Nephron progenitor cell (in vitro differentiated cells): Measurements from ENCODE around the gene RASGEF1C.

ENCODE experiments used
- DNase-seq: peaks from one replicate; pipeline ENCODE4 v3.0.0; 2021
- H3K27ac Mint-ChIP-seq: 2 replicates; pipeline ENCODE4 v1.8.0; 2021; ENCODE audit warnings: mild to moderate bottlenecking, moderate library complexity, mixed read lengths
- H3K27me3 Mint-ChIP-seq: 2 replicates; pipeline ENCODE4 v1.8.0; 2021; ENCODE audit warnings: mild to moderate bottlenecking, low read depth, mixed read lengths; ENCODE audit not compliant: poor library complexity
- H3K36me3 Mint-ChIP-seq: 2 replicates; pipeline ENCODE4 v1.8.0; 2021; ENCODE audit warnings: low read depth, mixed read lengths
- H3K4me1 Mint-ChIP-seq: 2 replicates; pipeline ENCODE4 v1.8.0; 2021; ENCODE audit warnings: mixed read lengths
- H3K4me3 Mint-ChIP-seq: 2 replicates; pipeline ENCODE4 v1.8.0; 2021; ENCODE audit warnings: mild to moderate bottlenecking, moderate library complexity, mixed read lengths
- H3K9me3 Mint-ChIP-seq: 2 replicates; pipeline ENCODE4 v1.8.0; 2021; ENCODE audit warnings: mild to moderate bottlenecking, moderate library complexity, mixed read lengths
- CTCF ChIP-seq: fragments of 200-600 bp; sonication (generic); IDR thresholded peaks from 2 replicates; pipeline ENCODE4 v1.5.0; 2021; ENCODE audit warnings: antibody characterized with exemption

RASGEF1C gene

DNA sequence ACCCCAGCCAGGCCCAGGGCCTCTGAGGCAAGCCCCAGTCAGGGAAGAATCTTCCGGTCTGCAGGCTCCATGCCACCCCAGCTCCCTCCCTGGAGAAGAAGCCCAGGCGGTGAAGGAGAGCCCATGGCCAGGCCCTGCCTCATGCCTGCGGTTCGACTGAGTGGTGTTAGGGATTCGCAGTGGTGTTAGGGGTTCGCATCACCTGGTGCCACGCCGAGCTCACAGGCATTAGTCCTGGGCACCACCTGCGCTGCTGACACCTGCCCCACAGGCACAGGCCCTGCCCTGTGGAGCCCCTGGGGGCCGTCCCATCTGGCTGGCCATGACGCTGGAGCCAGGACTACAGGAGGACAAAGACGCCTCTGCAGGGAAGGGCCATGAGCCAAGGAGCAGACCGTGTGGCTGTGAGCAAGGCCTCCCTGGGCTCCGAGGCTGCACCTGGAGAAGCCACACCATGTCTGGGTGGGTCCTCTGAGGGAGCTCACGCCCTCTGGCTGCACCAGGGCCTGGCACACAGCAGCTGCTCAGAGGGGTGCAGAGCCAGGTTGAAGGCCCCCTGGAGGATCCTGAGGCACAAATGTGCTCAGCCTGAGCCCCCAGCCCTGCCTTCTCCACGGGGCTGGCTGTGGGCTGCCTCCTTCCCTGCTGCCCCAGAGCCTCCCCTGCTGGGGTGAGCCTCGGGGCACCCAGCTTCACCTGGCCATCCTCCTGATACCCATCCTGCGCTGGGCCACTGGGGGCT, 109.8 kb downstream of the RASGEF1C start:
- H3K27ac Mint-ChIP-seq = no peak overlapping the region
- H3K4me1 Mint-ChIP-seq = peaks cover 8% of the 10 kb centered on the region
- H3K4me3 Mint-ChIP-seq = no peak overlapping the region
- H3K36me3 Mint-ChIP-seq = peaks cover 6% of the 10 kb centered on the region
- H3K27me3 Mint-ChIP-seq = peaks cover 21% of the 10 kb centered on the region
- no peak for TF ChIP-seq CTCF
- no peak for DNase-seq
- H3K9me3 Mint-ChIP-seq = peaks cover 16% of the 10 kb centered on the region

DNA sequence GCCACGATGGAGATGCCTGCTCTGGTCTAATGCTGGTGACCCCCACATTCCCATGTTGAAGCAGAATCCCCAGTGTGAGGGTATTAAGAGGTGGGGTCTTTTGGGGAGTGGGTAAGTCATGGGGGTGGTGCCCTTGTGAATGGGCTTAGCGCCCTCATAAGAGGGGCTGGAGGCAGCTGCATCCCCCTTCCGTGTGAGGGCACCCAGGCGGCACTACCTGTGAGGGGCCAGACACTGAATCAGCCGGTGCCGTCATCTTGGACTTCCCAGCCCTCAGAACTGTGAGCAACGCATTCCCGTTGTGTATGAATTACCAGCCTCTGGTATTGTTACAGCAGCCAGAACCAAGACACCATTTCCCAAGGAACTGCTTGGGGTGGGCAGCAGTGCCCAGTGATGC, 110.5 kb downstream of the RASGEF1C start:
- Mint-ChIP-seq H3K4me1 (peaks cover 12% of the 10 kb centered on the region), H3K4me3 (no peak overlapping the region), H3K27ac (no peak overlapping the region), H3K9me3 (peaks cover 14% of the 10 kb centered on the region), H3K36me3 (peaks cover 6% of the 10 kb centered on the region), H3K27me3 (peaks cover 21% of the 10 kb centered on the region)
- no peak for DNase-seq
- TF ChIP-seq CTCF = no peak

DNA sequence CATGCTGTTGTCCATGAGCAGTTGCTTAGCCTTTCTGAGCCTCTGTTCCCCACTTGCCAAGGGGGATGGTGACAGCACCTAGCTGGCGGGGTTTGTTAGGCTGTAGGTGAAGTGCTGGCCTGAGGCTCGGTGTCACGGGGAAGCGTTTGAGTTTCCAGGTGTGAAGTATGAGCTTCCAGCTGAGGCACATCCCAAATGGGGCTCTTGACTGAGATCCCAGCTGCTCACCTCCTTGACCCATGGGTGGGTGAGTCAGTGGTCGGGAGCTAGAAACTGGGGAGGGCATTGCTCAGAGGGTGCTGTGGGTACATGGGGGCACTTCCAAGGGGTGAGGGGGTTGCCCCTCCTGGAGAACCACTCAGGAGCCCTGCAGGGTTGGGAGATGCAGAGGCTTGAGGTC, 111.1 kb downstream of the RASGEF1C start:
- H3K9me3 Mint-ChIP-seq = peaks cover 10% of the 10 kb centered on the region
- H3K4me3 Mint-ChIP-seq = no peak overlapping the region
- H3K27ac Mint-ChIP-seq = no peak overlapping the region
- no peak for TF ChIP-seq CTCF
- peaks cover 17% of the 10 kb centered on the region for H3K27me3 Mint-ChIP-seq
- DNase-seq = no peak
- peaks cover 6% of the 10 kb centered on the region for H3K36me3 Mint-ChIP-seq
- H3K4me1 Mint-ChIP-seq = peaks cover 16% of the 10 kb centered on the region

GRCh38 chr5:180097163-180097894, 111.7 kb downstream of the RASGEF1C start:
- Mint-ChIP-seq H3K27me3 (peaks cover 14% of the 10 kb centered on the region), H3K27ac (no peak overlapping the region), H3K4me1 (peaks cover 18% of the 10 kb centered on the region), H3K4me3 (no peak overlapping the region), H3K9me3 (peaks cover 10% of the 10 kb centered on the region), H3K36me3 (peaks cover 6% of the 10 kb centered on the region)
- no peak for DNase-seq
- TF ChIP-seq CTCF = no peak

DNA sequence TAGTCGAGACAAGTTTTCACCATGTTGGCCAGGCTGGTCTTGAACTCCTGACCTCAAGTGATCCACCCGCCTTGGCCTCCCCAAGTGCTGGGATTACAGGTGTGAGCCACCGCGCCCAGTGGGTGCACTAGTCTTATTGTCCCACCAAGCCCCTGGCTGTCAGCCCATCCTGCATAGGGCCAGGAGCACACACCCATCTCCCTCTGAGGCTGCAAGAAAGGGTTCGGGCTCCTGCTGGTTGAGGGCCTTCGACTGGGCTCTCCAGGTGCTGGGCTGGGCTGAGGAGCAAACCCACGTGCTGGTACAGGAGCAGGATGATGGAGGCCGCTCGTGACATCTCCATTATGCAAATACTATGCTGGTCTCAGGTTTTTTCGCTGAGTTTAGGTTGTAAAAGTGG, 112.4 kb downstream of the RASGEF1C start:
- DNase-seq = no peak

More for the DNA sequence above, 112.4 kb downstream of the RASGEF1C start:
- Mint-ChIP-seq H3K27me3 (peaks cover 16% of the 10 kb centered on the region), H3K4me1 (peaks cover 24% of the 10 kb centered on the region), H3K4me3 (no peak overlapping the region), H3K36me3 (peaks cover 6% of the 10 kb centered on the region), H3K27ac (no peak overlapping the region), H3K9me3 (peaks cover 10% of the 10 kb centered on the region)
- TF ChIP-seq CTCF = no peak
